Measurements from ENCODE around the gene C19orf81.

DNA sequence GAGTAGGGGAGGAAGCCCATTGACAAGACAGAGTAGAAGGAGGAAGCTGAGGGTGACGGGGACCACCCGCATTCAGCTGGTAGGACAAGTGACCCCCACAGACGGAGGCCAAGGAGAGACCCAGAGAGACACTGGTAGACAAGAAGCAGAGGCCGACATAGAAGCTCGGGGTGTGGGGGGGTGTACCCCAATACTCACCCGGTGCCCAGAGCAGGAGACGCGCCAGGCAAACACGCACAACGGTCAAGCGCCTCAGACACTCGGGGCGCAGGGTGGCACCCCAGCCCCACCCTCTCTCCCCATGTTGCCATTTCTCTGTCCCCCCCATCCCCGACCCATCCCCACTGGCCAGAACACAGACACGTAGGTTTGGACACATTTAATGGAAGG is 46.8 kb downstream of the C19orf81 start:
- TF ChIP-seq POLR2A (IDR thresholded peaks at IDR 0.05; ENCODE audit: low read depth, low read length) (no peak), CHD1 (IDR thresholded peaks at IDR 0.05; ENCODE audit: low read depth, low read length) (no peak), MAFK (IDR thresholded peaks at IDR 0.05; ENCODE audit: low read depth, low read length) (no peak)
- TF ChIP-seq, protein P1, sequence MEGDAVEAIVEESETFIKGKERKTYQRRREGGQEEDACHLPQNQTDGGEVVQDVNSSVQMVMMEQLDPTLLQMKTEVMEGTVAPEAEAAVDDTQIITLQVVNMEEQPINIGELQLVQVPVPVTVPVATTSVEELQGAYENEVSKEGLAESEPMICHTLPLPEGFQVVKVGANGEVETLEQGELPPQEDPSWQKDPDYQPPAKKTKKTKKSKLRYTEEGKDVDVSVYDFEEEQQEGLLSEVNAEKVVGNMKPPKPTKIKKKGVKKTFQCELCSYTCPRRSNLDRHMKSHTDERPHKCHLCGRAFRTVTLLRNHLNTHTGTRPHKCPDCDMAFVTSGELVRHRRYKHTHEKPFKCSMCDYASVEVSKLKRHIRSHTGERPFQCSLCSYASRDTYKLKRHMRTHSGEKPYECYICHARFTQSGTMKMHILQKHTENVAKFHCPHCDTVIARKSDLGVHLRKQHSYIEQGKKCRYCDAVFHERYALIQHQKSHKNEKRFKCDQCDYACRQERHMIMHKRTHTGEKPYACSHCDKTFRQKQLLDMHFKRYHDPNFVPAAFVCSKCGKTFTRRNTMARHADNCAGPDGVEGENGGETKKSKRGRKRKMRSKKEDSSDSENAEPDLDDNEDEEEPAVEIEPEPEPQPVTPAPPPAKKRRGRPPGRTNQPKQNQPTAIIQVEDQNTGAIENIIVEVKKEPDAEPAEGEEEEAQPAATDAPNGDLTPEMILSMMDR (conservative IDR thresholded peaks at IDR 0.05; ENCODE audit: low read depth, low read length) = no peak
- TF ChIP-seq, protein P2, sequence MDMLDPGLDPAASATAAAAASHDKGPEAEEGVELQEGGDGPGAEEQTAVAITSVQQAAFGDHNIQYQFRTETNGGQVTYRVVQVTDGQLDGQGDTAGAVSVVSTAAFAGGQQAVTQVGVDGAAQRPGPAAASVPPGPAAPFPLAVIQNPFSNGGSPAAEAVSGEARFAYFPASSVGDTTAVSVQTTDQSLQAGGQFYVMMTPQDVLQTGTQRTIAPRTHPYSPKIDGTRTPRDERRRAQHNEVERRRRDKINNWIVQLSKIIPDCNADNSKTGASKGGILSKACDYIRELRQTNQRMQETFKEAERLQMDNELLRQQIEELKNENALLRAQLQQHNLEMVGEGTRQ (IDR thresholded peaks at IDR 0.05; ENCODE audit: low read depth, low read length) = no peak
